CD4-positive, alpha-beta T cell treated with Interleukin-10 for 1 hour (primary cell): Measurements from ENCODE around the gene AXL.
"Not testable (repeated sequence)": the region's sequence is repeated elsewhere in the genome, so short reads cannot be mapped to it uniquely, and the experiment has no call there.

ENCODE experiments used
- DNase-seq: peaks from one replicate; pipeline ENCODE4 v3.0.0-alpha.2; 2020

Gene AXL

DNA sequence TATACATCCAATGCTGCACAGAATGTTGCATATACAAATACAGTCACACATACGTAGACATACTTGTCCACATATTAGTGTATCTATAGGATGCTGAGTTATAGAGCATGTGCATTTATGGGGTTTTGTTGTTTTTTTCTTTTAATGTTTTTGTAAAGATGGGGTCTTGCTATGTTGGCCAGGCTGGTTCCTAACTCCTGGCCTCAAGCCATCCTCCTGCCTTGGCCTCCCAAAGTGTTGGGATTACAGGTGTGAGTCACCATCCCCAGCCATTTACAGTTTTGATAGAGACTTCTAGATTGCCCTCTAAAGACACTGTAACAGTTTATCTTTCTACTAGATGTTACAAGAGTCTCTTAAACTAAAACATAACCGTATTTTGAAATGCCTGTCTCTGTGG is 59.5 kb downstream of the AXL start:
- DNase-seq = no peak

DNA sequence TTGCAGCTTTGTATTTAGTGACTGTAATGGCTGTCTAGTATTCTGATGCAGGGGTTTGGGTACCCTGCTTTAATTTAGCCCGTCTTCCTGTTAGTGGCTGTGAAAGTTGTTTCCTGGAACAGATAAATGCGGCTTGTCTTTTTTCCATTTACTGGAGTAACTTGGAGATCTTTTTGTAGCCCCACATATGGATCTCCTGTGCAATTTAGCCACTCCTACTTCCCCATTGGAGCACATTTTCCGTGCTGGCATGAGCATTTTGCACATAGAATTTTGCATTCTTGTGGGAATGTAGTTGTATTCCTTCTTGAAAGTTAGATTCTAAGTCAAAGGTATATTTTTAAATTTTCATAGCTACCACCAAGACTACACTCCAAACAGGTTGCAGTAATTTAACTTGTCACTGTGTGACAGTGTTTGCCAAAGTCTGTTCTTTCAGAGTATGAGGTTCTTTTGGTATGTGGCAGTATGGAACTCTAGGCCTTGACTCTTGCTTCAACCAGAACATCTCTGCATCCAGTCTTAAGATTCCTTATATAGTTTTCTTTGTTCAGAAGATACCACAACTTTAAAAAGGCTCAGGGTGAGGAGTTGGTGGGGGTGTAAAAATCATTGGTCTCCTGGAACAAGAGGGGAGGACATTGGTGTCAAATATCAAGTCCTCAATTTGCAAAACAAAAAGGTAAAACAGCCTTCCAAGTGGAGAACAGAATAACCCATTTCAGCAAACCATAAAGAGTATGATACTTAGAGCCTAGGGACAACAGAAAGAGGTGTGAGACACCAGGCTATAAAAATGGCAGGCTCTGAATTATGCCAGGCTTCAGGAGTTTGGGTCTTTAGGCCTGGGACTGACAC is 69.9 kb downstream of the AXL start:
- DNase-seq = peak; percentile 35

DNA sequence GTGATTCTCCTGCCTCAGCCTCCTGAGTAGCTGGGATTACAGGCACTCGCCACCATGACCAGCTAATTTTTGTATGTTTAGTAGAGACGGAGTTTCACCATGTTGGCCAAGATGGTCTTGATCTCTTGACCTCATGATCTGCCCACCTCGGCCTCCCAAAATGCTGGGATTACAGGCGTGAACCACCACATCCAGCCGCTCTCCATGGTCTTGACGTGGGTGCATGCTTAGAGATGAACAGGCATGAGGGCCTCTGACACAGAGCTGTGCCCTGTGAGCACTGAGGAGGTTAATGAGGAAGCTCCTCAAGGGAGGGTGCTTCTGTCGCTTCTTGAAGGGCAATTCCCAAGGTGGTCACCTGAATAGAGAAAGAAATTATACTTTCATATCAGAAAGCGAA is 70.8 kb downstream of the AXL start:
- not testable (repeated sequence) for DNase-seq

DNA sequence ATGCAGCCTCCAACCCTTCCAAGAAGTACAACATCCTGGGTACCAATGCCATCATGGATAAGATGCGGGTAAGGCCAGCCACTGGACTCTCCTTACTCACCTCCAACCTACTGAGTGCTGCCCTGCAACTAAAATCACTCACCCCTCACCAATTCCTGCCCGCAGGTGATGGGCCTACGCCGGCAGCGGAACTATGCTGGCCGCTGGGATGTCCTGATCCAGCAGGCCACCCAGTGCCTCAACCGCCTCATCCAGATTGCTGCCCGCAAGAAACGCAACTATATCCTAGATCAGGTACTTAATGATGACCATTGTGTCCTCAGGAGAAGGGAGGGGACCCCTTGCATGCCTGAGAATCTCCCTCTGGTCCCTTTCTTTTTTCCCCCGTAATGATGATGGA is 75.4 kb downstream of the AXL start:
- DNase-seq = no peak

DNA sequence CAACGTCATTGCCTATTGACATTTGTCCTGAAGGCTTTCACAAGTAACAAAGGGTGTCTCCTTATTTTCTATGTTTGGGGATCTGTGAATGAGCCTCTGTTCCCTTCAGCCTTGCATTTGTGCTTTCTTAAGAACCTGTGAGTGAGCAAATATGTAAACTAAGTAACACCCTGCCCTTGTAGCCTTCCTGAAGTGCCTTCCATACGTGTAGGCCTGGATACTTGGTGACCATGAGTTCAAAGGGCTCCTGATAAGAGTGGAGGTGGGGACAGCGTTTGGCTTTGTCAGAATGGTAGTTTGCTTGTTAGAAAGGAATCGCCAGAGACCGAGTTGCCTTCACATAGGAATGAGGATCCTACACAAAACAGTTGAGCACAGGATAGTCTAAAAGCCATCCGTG is 76.5 kb downstream of the AXL start:
- DNase-seq = no peak

DNA sequence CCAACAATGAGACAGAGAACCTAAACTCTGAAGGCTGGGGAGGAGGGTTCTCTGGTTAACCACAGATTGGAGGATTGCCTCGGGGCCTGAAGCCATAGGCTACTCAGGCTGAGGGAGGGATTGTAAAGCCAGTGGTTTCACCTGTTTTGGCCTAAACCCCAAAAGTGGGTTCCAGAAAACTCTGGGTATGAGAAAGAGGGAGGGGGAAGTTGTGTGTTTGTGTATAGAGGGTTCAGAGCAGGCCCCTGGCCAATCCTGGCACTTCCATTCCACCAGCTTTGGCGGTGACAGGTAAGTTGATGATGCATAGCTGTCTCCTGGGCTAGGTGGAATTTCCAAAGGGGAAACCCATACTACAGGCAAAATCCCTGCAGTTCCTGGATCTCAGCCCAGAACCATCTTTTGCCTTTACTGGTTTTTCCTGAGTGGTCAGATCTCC is 77.4 kb downstream of the AXL start:
- DNase-seq = peak; percentile 44

DNA sequence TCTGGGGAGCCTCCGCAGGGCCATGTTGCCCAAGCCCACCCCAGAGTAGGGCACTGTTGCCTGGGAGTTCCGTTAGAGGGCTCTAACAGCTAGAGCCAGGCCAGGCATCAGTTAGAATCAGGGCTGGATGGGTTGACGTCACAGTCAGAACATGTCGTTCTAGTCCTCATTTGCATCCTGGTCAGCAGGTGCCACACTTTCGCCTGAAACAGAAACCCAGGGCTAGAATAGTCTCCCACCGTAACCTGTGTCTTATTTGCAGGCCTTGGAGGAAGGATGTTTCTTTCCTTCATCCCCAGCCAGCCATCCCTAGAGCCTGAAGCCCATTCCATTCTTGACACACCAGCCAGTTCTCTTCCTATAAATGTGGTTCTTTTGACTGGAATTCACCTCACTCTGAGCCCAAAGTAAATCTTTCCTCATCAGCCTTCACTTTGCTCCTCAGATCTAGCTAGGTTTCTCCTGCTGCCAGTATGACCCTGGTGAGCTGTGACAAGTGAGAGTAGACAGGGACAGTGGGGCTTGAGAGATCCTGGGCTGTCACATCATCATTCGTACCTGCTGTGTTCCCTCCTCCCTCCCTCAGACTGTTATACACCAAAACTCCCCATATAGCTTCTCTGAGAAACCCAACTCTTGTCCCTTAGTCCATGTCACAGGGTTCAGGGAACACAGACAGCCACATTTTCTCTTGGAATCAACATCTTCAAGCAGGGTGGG is 78.8 kb downstream of the AXL start:
- peak; percentile 60 for DNase-seq

DNA sequence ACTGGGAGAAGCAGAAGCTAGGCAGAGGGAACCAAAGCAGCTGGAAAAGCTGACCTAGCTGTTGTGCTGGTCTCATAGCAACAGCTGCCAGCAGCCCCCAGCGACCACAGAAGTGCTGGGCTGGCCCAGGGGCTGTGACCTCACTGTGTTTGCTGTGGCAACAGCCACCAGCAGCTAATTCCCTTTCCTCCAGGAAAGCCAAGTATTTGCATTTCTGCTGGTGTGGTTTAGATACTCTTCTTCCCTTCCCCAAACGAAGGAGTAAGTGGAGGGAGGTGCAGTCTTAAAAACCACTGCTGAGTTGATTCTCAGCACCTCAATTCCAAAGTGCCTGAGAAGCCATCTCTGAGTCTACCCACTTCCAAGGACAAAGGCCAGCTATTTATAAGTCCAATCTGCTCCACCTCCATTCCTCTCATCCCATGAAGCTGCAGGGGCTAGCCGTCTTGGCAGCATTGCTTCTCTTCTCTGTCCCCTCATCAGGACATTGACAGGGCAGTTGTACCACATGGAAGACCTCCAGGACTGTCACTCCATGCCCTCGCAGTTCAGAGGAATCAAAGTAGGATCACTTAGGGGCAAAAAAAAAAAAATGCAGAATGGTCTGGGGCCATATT is 79.4 kb downstream of the AXL start:
- peak; percentile 78 for DNase-seq

DNA sequence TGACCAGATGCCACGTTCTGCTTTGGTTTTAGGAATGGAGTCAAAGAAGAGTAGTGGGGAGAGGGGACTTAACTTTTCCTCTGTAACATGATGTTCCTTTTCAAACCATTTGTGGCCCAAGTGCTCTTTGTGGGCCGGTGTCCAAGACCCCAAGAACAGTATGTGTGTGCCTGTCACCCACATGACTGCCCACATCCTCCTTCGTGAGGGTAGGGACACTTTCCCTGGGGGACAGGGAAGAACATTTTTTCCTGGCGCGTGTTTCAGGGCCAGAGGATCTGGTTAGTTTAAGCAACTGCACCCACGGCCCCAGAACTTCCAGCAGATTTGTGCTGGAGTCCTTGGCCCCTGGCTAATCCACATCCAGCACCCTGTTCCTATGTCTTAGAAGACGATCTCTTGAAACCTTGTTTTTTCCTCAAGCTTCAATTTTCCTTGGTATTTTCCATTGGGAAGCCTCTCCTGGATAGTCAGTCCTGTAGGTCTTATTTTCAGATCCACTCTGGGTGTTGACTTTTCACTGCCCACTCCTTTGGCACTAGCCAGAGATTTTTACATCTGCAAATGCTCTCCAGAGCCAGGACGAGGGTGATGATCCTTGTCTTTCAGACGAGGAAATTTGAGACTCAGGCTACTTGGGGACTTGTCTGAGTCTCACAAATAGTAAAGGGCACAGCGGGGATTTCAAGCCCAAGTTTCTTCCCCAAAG is 80.2 kb downstream of the AXL start:
- no peak for DNase-seq

DNA sequence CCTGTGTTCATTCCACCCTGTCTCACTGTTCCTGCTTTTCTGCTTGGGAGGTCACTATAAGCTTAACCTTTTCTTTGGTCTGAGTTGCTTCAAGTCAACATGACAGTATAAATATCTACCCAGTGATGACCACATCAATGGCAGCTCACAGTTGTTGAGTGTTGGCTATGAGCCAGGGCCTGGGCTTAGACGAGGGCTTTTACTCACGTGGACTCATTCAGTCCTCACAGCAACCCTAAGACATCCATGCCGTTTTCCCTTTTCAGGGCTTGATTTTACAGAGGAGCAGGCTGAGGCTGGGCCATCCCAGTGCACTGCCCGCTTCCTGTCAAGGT is 80.7 kb downstream of the AXL start:
- peak; percentile 65 for DNase-seq

DNA sequence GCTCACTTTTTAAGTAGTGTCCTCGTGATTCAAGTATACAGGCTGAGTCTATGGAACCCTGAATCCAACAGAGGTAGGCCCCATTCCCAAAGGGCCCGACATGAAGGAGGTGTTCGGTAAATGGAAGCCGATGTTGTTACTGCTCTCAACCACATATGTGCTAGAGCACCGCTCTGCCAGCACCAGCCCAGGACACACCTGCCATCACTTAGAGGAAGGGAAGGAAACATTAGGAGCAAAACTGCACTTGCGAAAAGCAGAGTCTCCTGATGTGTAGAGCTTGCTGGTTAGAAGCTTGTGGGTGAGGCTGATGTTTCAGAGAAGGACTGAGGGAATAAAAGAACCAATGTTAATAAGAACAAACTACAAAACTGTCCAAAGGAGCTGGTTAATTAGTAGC is 81.5 kb downstream of the AXL start:
- no peak for DNase-seq

DNA sequence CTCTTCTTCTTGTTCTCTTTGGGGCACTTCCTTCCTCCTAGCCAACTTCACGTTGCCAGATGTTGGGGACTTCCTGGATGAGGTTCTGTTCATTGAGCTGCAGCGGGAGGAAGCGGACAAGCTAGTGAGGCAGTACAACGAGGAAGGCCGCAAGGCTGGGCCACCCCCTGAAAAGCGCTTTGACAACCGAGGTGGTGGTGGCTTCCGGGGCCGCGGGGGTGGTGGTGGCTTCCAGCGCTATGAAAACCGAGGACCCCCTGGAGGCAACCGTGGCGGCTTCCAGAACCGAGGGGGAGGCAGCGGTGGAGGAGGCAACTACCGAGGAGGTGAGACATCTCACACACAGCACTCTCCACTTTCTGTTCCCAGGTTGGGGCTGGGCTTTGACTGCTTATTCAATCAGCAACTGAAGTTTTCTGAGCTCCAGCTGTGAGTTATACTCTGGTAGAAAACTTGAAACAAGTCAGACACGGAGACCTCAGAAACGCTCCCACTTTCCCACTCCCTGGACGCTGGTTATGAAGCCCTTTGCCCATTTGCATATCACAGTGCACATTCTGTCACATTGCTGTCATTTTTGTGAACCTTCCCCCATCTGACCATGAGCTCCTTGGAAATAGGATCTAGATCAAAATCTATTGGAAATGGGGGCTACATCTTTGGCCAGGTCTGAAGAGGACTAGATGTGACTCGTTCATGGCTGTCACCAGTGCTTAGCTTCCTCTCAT is 83.8 kb downstream of the AXL start:
- peak; percentile 79 for DNase-seq

DNA sequence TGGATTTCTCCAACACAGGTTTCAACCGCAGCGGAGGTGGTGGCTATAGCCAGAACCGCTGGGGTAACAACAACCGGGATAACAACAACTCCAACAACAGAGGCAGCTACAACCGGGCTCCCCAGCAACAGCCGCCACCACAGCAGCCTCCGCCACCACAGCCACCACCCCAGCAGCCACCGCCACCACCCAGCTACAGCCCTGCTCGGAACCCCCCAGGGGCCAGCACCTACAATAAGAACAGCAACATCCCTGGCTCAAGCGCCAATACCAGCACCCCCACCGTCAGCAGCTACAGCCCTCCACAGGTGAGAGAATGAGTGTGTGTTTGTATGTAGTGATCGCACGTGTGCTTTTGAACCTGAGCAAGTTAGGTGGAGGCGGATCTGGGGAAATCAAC is 84.9 kb downstream of the AXL start:
- DNase-seq = peak; percentile 62

DNA sequence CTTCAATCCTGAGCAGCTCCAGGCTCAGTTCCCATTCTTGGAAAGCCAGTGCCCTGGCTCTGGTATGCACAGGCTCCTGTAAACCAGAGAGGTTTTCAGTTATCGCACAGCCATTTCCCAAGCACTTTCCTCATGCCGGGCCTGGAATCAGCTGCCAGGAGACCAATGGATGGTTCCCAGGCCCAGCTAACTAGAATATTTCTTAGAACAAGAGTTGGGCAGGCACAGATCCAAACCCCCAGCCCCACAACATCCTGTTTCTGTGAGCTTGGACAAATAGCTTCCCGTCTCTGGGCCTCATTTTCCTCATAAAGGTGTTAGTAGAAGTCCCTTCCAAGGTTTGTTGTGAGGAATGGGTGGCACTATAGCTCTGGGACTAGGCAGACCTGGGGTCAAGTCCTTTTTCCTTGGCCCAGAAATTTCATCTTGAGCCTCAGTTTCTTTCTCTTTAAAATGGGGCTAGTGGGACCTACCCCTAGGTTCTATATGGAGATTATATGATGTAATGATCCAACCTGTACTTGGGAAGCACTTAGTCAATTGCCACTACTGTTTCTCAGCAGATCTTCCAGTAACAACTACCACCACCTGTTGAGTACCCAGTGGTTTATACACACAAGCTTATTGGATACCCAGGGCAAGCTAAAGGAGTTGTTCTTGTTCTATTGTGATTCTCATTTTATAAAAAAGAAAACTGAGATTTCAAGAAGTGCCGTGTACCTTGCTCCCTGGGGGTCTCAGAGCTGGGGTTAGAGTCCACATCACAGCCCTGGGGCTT is 85.9 kb downstream of the AXL start:
- no peak for DNase-seq

DNA sequence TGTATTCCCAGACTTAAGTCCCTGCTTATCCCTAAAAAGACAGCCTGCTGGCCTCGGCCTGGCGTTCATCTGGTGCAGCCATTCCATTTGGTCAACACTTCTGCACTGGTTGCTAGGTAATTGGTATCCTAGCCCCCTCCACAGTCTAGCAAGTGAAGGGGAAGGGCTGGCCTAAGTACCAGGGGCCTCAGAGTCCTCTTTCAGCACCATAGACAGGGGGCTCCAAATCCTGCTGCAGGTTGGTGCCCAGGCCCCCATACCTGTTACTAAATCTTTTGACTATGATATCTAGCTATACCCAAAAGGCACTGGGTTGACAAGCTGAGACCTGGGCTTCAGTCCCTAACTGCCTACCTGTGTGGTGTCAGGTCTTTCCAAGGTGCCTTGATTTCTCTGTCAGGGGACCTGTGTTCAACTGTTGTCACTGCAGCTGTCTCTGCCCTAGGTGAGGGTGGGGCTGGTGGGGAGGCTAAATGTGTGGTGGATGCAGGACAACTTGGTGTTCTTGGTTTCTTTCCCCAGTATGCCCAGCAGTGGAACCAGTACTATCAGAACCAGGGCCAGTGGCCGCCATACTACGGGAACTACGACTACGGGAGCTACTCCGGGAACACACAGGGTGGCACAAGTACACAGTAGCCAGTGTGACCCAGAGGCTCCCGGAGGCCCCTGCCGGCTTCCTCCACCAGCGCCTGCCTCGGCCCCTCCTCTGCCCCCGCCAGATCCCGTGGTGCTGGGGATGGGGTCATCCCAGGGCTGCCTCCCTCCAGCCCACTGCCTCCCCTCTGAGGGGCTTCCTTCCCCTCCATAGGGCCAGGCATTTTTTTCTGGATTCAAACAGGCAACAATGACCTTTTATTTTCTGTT is 87.1 kb downstream of the AXL start:
- DNase-seq = no peak

DNA sequence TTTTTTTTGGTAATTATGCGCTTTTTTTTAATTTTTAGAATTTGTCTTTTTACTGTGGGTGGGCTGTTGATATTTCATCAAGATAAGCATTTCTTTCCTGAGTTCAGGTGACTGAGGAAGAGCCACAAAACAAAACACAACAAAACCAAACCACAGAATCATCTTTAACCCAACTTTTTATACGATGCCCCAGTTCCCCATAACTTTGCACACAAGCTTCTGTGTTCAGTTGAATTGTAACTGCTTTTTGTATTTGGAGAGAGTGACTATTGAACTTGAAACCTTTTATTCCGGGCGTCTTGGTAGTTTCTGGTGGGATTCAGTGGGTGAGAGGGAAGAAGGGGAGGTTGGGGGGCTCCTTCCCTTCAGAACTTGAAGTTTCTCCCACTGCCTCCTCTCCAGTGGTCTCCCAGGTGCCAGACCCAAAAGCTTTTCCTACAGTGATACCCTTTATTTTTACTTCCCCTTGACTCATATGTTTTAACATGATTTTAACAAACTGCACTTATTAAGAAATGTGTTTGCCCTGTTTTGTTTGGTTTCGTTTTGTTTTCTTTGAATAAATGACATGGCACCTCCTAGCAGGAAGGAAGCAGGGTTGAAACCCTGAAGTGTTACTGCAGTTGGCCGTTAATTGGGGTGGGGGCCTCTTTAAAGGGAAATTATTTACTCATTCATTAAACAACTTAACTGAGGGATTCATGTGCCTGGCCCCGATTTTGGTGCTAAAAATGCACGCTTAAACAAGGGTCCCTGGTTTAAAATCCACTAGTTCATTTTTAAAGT is 88.3 kb downstream of the AXL start:
- DNase-seq = peak; percentile 65

DNA sequence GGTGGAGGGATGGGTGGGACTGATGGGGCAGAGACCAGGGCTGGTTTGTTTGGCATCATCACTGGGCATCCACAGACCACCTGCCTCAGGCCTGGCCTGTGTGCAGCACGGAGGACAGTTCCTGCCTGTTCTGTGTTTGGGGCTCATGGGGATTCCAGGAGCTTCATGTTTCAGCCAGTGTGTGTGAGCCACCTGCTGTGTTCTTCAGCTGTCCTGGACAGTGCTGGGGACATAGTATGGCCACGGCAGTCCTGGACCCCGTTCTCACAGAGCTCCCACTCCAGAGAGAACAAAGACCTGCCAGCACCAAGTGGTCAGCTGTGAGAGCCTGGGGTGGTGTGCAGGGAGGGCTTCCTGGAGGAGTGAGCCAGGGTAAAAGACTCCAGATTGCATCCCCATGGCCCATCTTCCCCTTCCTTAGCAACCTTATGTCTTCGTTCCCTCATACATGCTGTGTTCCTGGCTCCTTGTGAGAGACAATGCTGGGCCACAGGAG is 89.0 kb downstream of the AXL start:
- no peak for DNase-seq

DNA sequence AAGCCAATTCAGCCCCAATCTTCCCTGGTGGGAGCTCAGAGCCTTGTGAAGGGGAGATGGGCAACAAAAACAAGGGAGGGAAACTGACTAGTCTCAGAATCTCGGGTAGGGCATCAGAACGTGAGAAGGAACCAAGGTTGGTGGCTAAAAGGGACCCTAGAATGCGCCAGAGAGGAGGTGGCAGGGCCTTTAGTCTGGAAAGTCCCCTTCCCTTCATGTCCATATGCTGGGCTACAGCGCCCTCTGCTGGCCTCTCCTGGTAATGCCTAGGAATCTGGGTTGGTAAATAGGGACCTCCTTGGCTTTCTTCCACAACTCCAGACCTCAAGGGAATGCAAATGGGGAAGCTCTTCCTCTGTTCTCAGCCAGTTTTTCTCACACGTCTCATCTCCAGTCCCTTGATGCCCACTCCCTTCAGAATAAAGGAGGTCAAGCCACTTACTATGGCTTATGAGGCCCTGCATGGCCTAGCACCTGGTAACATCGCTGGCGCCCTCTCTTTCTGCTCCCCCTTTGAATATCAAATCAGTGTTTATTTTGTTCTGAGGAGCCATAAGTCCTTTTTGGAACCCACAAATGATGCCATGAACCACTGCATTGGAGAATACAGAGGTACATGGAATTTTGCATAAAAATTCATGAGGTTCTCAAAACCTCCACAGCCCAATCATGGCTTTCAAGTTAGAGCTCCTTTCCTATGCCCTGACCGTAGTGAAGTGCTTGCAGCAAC is 89.6 kb downstream of the AXL start:
- peak; percentile 93 for DNase-seq
